ENCODE measurements around the gene NUDT3.
"Not testable (repeated sequence)": the region's sequence is repeated elsewhere in the genome, so short reads cannot be mapped to it uniquely, and the experiment has no call there.

DNA sequence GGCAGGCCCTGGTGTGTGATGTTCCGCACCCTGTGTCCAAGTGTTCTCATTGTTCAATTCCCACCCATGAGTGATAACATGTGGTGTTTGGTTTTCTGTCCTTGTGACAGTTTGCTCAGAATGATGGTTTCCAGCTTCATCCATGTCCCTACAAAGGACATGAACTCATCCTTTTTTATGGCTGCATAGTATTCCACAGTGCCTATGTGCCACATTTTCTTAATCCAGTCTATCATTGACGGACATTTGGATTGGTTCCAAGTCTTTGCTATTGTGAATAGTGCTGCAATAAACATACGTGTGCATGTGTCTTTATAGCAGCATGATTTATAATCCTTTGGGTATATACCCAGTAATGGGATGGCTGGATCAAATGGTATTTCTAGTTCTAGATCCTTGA, 62.7 kb downstream of the NUDT3 start:
- TF ChIP-seq, protein P1, sequence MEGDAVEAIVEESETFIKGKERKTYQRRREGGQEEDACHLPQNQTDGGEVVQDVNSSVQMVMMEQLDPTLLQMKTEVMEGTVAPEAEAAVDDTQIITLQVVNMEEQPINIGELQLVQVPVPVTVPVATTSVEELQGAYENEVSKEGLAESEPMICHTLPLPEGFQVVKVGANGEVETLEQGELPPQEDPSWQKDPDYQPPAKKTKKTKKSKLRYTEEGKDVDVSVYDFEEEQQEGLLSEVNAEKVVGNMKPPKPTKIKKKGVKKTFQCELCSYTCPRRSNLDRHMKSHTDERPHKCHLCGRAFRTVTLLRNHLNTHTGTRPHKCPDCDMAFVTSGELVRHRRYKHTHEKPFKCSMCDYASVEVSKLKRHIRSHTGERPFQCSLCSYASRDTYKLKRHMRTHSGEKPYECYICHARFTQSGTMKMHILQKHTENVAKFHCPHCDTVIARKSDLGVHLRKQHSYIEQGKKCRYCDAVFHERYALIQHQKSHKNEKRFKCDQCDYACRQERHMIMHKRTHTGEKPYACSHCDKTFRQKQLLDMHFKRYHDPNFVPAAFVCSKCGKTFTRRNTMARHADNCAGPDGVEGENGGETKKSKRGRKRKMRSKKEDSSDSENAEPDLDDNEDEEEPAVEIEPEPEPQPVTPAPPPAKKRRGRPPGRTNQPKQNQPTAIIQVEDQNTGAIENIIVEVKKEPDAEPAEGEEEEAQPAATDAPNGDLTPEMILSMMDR (conservative IDR thresholded peaks at IDR 0.05) = not testable (repeated sequence)
- TF ChIP-seq ZFX (IDR thresholded peaks at IDR 0.05) = not testable (repeated sequence)
